HepG2 (cell line): ENCODE data around the gene MSMO1. TPM values are rescaled to one million over a fixed set of nuclear protein-coding genes. Genes with fewer than 3 reads are reported as not detected.

Experiments
- ZSCAN25 ChIP-seq: sonication (generic); formaldehyde crosslinking; IDR thresholded peaks from 2 replicates; pipeline ENCODE4 v1.8.0; 2022; ENCODE audit warnings: mild to moderate bottlenecking, missing genetic modification reagents
- polyA plus RNA-seq, 8 experiments: library from polyadenylated mRNA; depleted of rRNA in 3 of 8; stranded (reverse) in 7 of 8; unstranded in 1 of 8; fragments of >200 nt; fragmentation: Illumina TruSeq in 4 of 8; extraction: Trizol in 4 of 8; gene quantifications; 2 replicates each; pipeline versions ENCODE4 v1.2.1 to v1.2.3, GENCODE V29; 2011 to 2016; ENCODE audit warnings: low read depth in 4 of 8, missing spikeins in 1 of 8, mixed read lengths in 1 of 8; ENCODE audit not compliant: insufficient read depth in 1 of 8
- total RNA-seq, 5 experiments: library from RNA; depleted of rRNA; stranded (reverse); fragments of >200 nt; fragmentation: Illumina TruSeq; extraction: Trizol; gene quantifications; 2 replicates each; pipeline ENCODE4 v1.2.3, GENCODE V29; 2016; ENCODE audit warnings: low read depth in 1 of 5
- TF ChIP-seq, protein P1 (sequence below): sonication (generic); formaldehyde crosslinking; IDR thresholded peaks from 2 replicates; pipeline ENCODE4 v1.4.0; 2020; ENCODE audit warnings: missing genetic modification reagents, borderline replicate concordance
- TF ChIP-seq, protein P2 (sequence below): sonication (generic); formaldehyde crosslinking; IDR thresholded peaks from 2 replicates; pipeline ENCODE4 v1.9.0; 2021; ENCODE audit warnings: mild to moderate bottlenecking, missing genetic modification reagents

MSMO1 gene
- total and polyA plus RNA-seq, 2 of the 13 experiments (the other 11 are each of a cell fraction or from before 2014, with no cell fraction given) = 98.1 to 216 TPM

GRCh38 chr4:165293061-165293460, 34.4 kb upstream of the MSMO1 start (continued):
- TF ChIP-seq, protein P1, sequence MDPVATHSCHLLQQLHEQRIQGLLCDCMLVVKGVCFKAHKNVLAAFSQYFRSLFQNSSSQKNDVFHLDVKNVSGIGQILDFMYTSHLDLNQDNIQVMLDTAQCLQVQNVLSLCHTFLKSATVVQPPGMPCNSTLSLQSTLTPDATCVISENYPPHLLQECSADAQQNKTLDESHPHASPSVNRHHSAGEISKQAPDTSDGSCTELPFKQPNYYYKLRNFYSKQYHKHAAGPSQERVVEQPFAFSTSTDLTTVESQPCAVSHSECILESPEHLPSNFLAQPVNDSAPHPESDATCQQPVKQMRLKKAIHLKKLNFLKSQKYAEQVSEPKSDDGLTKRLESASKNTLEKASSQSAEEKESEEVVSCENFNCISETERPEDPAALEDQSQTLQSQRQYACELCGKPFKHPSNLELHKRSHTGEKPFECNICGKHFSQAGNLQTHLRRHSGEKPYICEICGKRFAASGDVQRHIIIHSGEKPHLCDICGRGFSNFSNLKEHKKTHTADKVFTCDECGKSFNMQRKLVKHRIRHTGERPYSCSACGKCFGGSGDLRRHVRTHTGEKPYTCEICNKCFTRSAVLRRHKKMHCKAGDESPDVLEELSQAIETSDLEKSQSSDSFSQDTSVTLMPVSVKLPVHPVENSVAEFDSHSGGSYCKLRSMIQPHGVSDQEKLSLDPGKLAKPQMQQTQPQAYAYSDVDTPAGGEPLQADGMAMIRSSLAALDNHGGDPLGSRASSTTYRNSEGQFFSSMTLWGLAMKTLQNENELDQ (CRISPR knock-in tag) = no peak
- TF ChIP-seq, protein P2, sequence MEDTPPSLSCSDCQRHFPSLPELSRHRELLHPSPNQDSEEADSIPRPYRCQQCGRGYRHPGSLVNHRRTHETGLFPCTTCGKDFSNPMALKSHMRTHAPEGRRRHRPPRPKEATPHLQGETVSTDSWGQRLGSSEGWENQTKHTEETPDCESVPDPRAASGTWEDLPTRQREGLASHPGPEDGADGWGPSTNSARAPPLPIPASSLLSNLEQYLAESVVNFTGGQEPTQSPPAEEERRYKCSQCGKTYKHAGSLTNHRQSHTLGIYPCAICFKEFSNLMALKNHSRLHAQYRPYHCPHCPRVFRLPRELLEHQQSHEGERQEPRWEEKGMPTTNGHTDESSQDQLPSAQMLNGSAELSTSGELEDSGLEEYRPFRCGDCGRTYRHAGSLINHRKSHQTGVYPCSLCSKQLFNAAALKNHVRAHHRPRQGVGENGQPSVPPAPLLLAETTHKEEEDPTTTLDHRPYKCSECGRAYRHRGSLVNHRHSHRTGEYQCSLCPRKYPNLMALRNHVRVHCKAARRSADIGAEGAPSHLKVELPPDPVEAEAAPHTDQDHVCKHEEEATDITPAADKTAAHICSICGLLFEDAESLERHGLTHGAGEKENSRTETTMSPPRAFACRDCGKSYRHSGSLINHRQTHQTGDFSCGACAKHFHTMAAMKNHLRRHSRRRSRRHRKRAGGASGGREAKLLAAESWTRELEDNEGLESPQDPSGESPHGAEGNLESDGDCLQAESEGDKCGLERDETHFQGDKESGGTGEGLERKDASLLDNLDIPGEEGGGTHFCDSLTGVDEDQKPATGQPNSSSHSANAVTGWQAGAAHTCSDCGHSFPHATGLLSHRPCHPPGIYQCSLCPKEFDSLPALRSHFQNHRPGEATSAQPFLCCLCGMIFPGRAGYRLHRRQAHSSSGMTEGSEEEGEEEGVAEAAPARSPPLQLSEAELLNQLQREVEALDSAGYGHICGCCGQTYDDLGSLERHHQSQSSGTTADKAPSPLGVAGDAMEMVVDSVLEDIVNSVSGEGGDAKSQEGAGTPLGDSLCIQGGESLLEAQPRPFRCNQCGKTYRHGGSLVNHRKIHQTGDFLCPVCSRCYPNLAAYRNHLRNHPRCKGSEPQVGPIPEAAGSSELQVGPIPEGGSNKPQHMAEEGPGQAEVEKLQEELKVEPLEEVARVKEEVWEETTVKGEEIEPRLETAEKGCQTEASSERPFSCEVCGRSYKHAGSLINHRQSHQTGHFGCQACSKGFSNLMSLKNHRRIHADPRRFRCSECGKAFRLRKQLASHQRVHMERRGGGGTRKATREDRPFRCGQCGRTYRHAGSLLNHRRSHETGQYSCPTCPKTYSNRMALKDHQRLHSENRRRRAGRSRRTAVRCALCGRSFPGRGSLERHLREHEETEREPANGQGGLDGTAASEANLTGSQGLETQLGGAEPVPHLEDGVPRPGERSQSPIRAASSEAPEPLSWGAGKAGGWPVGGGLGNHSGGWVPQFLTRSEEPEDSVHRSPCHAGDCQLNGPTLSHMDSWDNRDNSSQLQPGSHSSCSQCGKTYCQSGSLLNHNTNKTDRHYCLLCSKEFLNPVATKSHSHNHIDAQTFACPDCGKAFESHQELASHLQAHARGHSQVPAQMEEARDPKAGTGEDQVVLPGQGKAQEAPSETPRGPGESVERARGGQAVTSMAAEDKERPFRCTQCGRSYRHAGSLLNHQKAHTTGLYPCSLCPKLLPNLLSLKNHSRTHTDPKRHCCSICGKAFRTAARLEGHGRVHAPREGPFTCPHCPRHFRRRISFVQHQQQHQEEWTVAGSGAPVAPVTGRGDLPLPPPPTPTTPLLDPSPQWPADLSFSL (CRISPR knock-in tag) = no peak
- TF ChIP-seq ZSCAN25 (CRISPR knock-in tag) = no peak
